Glomerular visceral epithelial cell (primary cell): ENCODE data around the gene ZNF384.
A peak's percentile ranks its signal among the peaks of the same experiment; 100 is the strongest.
"Not testable (repeated sequence)": the region's sequence is repeated elsewhere in the genome, so short reads cannot be mapped to it uniquely, and the experiment has no call there.

ENCODE experiments used
- DNase-seq: peaks from one replicate; pipeline ENCODE4 v3.0.0-alpha.2; 2016; ENCODE audit errors: extremely low spot score

The ZNF384 gene

GRCh38 chr12:6688999-6689882 is at the start of gene ZNF384:
Gene ZNF384, minus strand, starts transcription at chr12:6689375. Its CDS starts 9,855 bp downstream, at chr12:6679520.
- peak; percentile 99 for DNase-seq

GRCh38 chr12:6736754-6737153 is 47.6 kb upstream of the ZNF384 start:
- DNase-seq: no peak

- peak; percentile 57 for DNase-seq
Observed at GRCh38 chr12:6735448-6736191, 46.4 kb upstream of the ZNF384 start.

- DNase-seq: no peak
Observed at GRCh38 chr12:6734506-6735387, 45.6 kb upstream of the ZNF384 start.

- no peak for DNase-seq
Observed at GRCh38 chr12:6730169-6730568, 41.0 kb upstream of the ZNF384 start.

- DNase-seq: no peak
Observed at GRCh38 chr12:6729186-6729585, 40.0 kb upstream of the ZNF384 start.

- DNase-seq: no peak
Observed at GRCh38 chr12:6725350-6725749, 36.2 kb upstream of the ZNF384 start.

- peak; percentile 32 for DNase-seq
Observed at GRCh38 chr12:6724409-6724797, 35.2 kb upstream of the ZNF384 start.

- DNase-seq: peak; percentile 98
Observed at GRCh38 chr12:6723607-6724408, 34.6 kb upstream of the ZNF384 start, which contains the start of gene COPS7A. Gene COPS7A, plus strand, starts transcription at chr12:6724046. Its CDS starts 611 bp downstream, at chr12:6724657.

- no peak for DNase-seq
Observed at GRCh38 chr12:6722863-6723262, 33.7 kb upstream of the ZNF384 start.

- no peak for DNase-seq
Observed at GRCh38 chr12:6716874-6717437, 27.8 kb upstream of the ZNF384 start.

- DNase-seq: not testable (repeated sequence)
Observed at GRCh38 chr12:6716031-6716873, 27.1 kb upstream of the ZNF384 start.

- DNase-seq: no peak
Observed at GRCh38 chr12:6708960-6709394, 19.8 kb upstream of the ZNF384 start.

GRCh38 chr12:6708351-6708750 is 19.2 kb upstream of the ZNF384 start:
- DNase-seq: not testable (repeated sequence)

- DNase-seq: no peak
Observed at GRCh38 chr12:6703631-6704030, 14.5 kb upstream of the ZNF384 start.

- DNase-seq: no peak
Observed at GRCh38 chr12:6701078-6701768, 12.0 kb upstream of the ZNF384 start.

- peak; percentile 38 for DNase-seq
Observed at GRCh38 chr12:6700646-6701051, 11.5 kb upstream of the ZNF384 start, which contains the start of gene PIANP. Gene PIANP, minus strand, starts transcription at chr12:6700815. Its CDS starts 2,754 bp downstream, at chr12:6698061.

- no peak for DNase-seq
Observed at GRCh38 chr12:6699989-6700645, 10.9 kb upstream of the ZNF384 start.
